Adrenal gland (tissue), 5 donors: ENCODE results near the gene SETD3.

Source experiments
- POLR2A ChIP-seq, 2 donors: fragments of 450-650 bp; IDR thresholded peaks; one replicate each; pipeline ENCODE4 v1.6.1; 2017; ENCODE audit warnings: antibody characterized with exemption in 2 of 2, mild to moderate bottlenecking in 2 of 2, moderate library complexity in 1 of 2
- TF ChIP-seq, protein P1 (sequence below), 6 experiments: fragments of 450-650 bp in 4 of 6; fragments of 200-600 bp in 2 of 6; sonication (generic) in 1 of 6; IDR thresholded peaks; 1 replicate in 5 of 6; 2 replicates in 1 of 6; pipeline versions ENCODE4 v1.5.1 to v1.8.0; 2016 to 2021; ENCODE audit warnings: antibody characterized with exemption in 6 of 6, mild to moderate bottlenecking in 2 of 6, moderate library complexity in 1 of 6
- donor health status: DM: no; HTN: no; CAD: no.

DNA sequence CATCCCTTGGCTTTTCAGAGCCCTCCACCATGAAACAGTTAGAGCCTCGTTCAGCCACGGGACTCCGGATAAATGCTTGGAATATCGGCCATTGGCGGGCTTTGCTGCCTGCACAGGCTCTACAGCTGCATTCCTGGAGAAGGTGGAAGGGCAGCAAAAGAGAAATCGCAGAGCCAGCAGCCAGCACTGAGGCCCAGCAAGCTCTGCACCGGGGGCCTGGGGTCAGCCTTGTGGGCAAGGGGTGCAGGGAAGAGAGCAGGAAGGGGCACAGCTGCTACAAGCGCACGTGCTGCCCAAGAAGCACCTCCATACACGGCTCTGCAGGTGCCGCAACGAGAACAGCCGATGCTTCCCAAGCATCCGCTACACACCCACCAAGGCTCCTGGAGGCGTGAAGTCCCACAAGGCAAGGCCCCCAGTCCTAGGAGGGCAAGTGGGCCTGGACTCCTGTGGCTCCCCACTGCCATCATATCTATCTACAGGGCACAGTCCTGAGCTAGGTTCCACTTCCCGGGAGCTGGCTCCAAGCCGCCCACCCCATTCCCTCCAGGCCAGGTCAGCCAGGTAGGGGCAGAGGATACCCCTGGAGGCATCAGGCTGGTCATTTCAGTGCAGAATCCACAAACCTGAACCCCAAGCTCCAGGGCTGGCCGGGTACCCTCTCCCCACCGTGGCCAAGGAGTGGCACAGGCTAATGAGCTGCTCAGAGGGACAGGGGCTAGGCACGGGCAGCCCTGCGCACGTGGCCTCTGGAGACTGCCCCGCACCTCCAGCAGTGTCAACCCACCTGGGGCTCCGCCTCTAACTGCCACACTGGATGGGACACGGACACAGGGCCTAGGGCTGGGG, 40.7 kb upstream of the SETD3 start:
- TF ChIP-seq, protein P1, sequence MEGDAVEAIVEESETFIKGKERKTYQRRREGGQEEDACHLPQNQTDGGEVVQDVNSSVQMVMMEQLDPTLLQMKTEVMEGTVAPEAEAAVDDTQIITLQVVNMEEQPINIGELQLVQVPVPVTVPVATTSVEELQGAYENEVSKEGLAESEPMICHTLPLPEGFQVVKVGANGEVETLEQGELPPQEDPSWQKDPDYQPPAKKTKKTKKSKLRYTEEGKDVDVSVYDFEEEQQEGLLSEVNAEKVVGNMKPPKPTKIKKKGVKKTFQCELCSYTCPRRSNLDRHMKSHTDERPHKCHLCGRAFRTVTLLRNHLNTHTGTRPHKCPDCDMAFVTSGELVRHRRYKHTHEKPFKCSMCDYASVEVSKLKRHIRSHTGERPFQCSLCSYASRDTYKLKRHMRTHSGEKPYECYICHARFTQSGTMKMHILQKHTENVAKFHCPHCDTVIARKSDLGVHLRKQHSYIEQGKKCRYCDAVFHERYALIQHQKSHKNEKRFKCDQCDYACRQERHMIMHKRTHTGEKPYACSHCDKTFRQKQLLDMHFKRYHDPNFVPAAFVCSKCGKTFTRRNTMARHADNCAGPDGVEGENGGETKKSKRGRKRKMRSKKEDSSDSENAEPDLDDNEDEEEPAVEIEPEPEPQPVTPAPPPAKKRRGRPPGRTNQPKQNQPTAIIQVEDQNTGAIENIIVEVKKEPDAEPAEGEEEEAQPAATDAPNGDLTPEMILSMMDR (IDR thresholded peaks at IDR 0.05): no peak
- no peak for TF ChIP-seq POLR2A (IDR thresholded peaks at IDR 0.05)
